ENCODE measurements around the gene ARF1.
A peak's percentile ranks its signal among the peaks of the same experiment; 100 is the strongest.

ARF1 gene

DNA sequence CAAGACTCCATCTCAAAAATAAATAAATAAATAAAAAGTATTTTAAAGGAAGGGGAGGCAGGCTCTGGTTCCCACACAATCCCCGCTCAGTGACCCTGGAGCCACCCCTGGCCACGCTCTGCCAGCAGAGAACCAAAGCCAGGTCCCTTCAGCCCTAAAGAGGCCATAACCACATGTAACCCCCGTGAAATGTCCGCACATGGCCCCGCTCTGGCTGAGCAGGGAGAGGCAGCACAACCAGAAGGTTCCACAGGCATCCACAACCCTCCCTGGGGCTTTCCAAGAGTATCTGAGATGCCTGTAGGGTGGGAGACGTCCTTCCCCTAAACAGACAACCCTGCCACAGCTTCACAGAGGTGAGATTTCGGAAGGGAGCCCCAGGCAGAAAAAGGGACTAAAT is 1.4 kb upstream of the ARF1 start:
- Histone ChIP-seq H3K27me3 (ENCODE audit: control insufficient read depth, insufficient read depth, low read length) (no peaks in the 10 kb centered on the region), H2AFZ (no peak overlapping the region), H3K79me2 (peaks cover 25% of the 10 kb centered on the region), H3K4me1 (peaks cover 16% of the 10 kb centered on the region), H3K36me3 (ENCODE audit: control insufficient read depth, insufficient read depth, low read length) (no peaks in the 10 kb centered on the region), H3K4me3 (ENCODE audit: low read depth, low read length) (peak overlapping the region; percentile 95), H3K9me3 (ENCODE audit: control insufficient read depth, low read length) (no peaks in the 10 kb centered on the region), H3K27ac (no peak overlapping the region), H3K4me2 (ENCODE audit: low read length) (peak overlapping the region; percentile 95), H3K9ac (no peak overlapping the region)
- TF ChIP-seq, protein P1, sequence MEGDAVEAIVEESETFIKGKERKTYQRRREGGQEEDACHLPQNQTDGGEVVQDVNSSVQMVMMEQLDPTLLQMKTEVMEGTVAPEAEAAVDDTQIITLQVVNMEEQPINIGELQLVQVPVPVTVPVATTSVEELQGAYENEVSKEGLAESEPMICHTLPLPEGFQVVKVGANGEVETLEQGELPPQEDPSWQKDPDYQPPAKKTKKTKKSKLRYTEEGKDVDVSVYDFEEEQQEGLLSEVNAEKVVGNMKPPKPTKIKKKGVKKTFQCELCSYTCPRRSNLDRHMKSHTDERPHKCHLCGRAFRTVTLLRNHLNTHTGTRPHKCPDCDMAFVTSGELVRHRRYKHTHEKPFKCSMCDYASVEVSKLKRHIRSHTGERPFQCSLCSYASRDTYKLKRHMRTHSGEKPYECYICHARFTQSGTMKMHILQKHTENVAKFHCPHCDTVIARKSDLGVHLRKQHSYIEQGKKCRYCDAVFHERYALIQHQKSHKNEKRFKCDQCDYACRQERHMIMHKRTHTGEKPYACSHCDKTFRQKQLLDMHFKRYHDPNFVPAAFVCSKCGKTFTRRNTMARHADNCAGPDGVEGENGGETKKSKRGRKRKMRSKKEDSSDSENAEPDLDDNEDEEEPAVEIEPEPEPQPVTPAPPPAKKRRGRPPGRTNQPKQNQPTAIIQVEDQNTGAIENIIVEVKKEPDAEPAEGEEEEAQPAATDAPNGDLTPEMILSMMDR (IDR thresholded peaks at IDR 0.05): no peak

DNA sequence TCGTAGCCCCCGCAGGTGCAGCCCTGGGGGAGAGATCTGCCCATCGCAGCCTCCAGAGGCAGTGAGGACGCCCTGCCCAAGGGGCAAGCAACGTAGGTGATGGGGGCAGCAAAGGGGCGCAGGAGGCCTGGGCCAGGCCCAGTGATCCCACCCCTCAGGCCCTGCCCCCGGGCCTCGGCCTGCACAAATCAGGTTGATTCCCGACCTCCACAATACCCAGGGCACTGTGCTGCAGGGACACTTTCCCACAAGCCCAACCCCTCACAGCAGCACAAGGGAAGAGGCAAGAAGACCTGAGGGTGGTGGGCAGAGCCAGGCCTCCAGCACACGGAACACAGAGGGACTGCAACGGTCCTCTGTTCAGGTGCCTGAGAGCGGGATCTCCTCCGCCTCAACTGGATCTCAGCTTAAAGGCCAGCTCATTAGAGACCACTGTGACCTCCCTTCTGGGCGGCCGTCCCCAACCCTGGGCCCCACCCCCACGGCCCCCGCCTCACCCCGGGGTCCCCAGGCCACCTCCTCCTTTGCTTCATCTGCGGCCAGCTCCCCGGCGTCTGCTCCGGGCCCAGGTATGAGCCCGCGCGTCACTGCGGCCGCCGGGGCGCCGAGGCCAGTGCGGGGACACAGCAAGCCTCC is 812 bp upstream of the ARF1 start:
- no peaks in the 10 kb centered on the region for H3K9me3 ChIP-seq (ENCODE audit: control insufficient read depth, low read length)
- peak overlapping the region; percentile 95 for H3K4me3 ChIP-seq (ENCODE audit: low read depth, low read length)
- H3K4me1 ChIP-seq: peaks cover 18% of the 10 kb centered on the region
- TF ChIP-seq, protein P1 (IDR thresholded peaks at IDR 0.05): no peak
- peaks cover 29% of the 10 kb centered on the region for H3K79me2 ChIP-seq
- H2AFZ ChIP-seq: peak overlapping the region; percentile 84
- no peak overlapping the region for H3K9ac ChIP-seq
- no peaks in the 10 kb centered on the region for H3K36me3 ChIP-seq (ENCODE audit: control insufficient read depth, insufficient read depth, low read length)
- H3K27ac ChIP-seq: peak overlapping the region; percentile 24
- H3K4me2 ChIP-seq (ENCODE audit: low read length): peak overlapping the region; percentile 95
- no peaks in the 10 kb centered on the region for H3K27me3 ChIP-seq (ENCODE audit: control insufficient read depth, insufficient read depth, low read length)

DNA sequence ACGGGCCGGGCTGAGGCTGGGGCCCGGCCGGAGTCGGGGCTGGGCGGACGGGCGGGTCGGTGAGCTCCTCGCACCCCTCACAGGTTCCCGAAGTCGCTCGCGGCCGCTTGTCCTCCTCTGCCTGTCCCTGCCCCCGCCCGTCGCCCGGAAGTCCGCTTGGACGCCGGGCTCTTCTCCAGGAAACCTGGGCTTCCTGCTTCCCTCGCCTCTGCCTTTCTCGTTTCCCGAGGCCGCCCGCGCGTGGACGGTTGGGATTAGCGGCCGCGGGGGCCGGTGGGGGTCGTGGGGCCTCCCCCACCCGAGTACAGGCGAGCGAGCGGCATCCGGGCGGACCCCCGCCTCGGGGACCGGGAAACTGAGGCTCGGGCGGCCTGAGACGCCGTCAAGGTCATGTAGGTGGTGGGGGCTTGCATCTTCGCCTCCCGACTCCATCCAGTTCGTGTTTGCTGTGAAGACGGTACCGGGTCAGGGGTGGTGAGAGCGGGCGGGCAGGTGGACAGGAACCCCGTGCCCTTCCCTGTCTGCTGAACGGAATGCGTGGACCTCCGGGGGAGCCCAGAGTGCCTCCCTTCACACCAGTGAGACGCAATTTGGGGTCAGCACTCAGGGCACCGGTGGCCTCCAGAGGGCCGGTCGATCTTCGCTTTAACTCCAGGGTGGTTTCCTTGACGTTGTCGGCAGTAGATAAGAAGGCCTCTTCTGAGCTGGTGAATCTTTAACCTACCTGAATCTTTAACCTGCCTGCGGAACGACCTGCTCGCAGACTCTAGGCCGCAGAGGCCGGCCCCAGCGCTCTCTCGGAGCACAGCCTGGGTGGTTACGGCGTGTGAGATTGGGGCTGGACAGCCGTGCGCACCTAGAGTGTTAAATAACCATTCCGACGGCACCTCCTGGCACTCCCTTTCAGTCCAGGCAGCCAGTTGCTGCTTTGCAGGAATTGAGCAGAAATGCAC is 686 bp downstream of the ARF1 start:
- peak overlapping the region; percentile 95 for H3K4me3 ChIP-seq (ENCODE audit: low read depth, low read length)
- peak overlapping the region; percentile 91 for H3K27ac ChIP-seq
- peak overlapping the region; percentile 68 for H3K9ac ChIP-seq
- H2AFZ ChIP-seq: no peak overlapping the region
- no peaks in the 10 kb centered on the region for H3K9me3 ChIP-seq (ENCODE audit: control insufficient read depth, low read length)
- H3K27me3 ChIP-seq (ENCODE audit: control insufficient read depth, insufficient read depth, low read length): no peaks in the 10 kb centered on the region
- TF ChIP-seq, protein P1 (IDR thresholded peaks at IDR 0.05): no peak
- peaks cover 42% of the 10 kb centered on the region for H3K79me2 ChIP-seq
- peaks cover 23% of the 10 kb centered on the region for H3K4me1 ChIP-seq
- H3K4me2 ChIP-seq (ENCODE audit: low read length): peak overlapping the region; percentile 57
- no peaks in the 10 kb centered on the region for H3K36me3 ChIP-seq (ENCODE audit: control insufficient read depth, insufficient read depth, low read length)

DNA sequence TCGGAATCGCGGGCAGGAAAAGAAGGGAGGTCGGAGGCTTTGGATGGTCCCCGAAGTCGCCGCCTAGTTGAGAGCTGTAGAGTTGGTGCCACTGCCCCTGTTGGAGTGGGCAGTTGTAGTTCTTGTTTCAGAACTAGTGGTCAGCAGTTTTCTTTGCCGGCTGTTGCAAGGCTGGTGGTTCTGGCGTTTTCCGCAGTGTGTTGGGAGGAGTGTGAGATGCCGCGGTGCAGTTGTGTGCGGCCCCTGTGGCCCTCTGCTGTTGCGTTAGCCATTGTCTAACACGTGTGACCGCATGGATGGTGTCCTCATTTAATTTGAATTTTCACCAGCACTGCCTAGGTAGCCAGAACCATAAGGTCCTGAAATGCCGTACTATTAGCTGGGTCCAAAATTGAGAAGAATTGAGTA is 1.4 kb downstream of the ARF1 start:
- H3K27ac ChIP-seq: peak overlapping the region; percentile 91
- H3K9ac ChIP-seq: no peak overlapping the region
- peaks cover 29% of the 10 kb centered on the region for H3K4me1 ChIP-seq
- H3K9me3 ChIP-seq (ENCODE audit: control insufficient read depth, low read length): no peaks in the 10 kb centered on the region
- H3K4me2 ChIP-seq (ENCODE audit: low read length): peak overlapping the region; percentile 57
- peak overlapping the region; percentile 95 for H3K4me3 ChIP-seq (ENCODE audit: low read depth, low read length)
- H3K79me2 ChIP-seq: peaks cover 49% of the 10 kb centered on the region
- H2AFZ ChIP-seq: no peak overlapping the region
- H3K27me3 ChIP-seq (ENCODE audit: control insufficient read depth, insufficient read depth, low read length): no peaks in the 10 kb centered on the region
- H3K36me3 ChIP-seq (ENCODE audit: control insufficient read depth, insufficient read depth, low read length): no peaks in the 10 kb centered on the region
- TF ChIP-seq, protein P1 (IDR thresholded peaks at IDR 0.05): no peak

Data from parathyroid adenoma (tissue), 2 donors.